Embryonic facial prominence (tissue), 1 donor: ENCODE results near the gene CYTH2.

ENCODE experiments used
- DNase-seq: peaks from one replicate; pipeline ENCODE4 v3.0.0-alpha.2; 2016; ENCODE audit errors: extremely low spot score

Gene CYTH2

GRCh38 chr19:48454150-48454730 is 14.9 kb upstream of the CYTH2 start:
- no peak for DNase-seq

GRCh38 chr19:48455171-48455907 is 13.8 kb upstream of the CYTH2 start, which contains the start of gene KCNJ14:
TSS of gene KCNJ14 (plus strand) at chr19:48455574. CDS start at chr19:48461725, 6,151 bp downstream.
- no peak for DNase-seq

GRCh38 chr19:48455908-48456562 is 13.1 kb upstream of the CYTH2 start:
- no peak for DNase-seq

- no peak for DNase-seq
Observed at GRCh38 chr19:48456864-48457263, 12.3 kb upstream of the CYTH2 start.

GRCh38 chr19:48458016-48458415 is 11.2 kb upstream of the CYTH2 start:
- DNase-seq: no peak

GRCh38 chr19:48461651-48461981 is 7.6 kb upstream of the CYTH2 start:
- DNase-seq: no peak

- no peak for DNase-seq
Observed at GRCh38 chr19:48461982-48462655, 7.0 kb upstream of the CYTH2 start.

- DNase-seq: no peak
Observed at GRCh38 chr19:48465215-48465614, 4.0 kb upstream of the CYTH2 start.

GRCh38 chr19:48466561-48467325 is 2.4 kb upstream of the CYTH2 start:
- no peak for DNase-seq

- DNase-seq: peak; percentile 99
Observed at GRCh38 chr19:48468772-48469288, 339 bp upstream of the CYTH2 start.

GRCh38 chr19:48469934-48470680 is 938 bp downstream of the CYTH2 start:
- DNase-seq: no peak

- DNase-seq: no peak
Observed at GRCh38 chr19:48470856-48471255, 1.7 kb downstream of the CYTH2 start.

GRCh38 chr19:48471836-48472235 is 2.7 kb downstream of the CYTH2 start:
- no peak for DNase-seq

GRCh38 chr19:48473161-48473966 is 4.2 kb downstream of the CYTH2 start:
- DNase-seq: no peak

- DNase-seq: no peak
Observed at GRCh38 chr19:48474084-48474592, 5.0 kb downstream of the CYTH2 start.

- DNase-seq: no peak
Observed at GRCh38 chr19:48475369-48476068, 6.3 kb downstream of the CYTH2 start.

GRCh38 chr19:48476176-48476575 is 7.0 kb downstream of the CYTH2 start:
- DNase-seq: no peak

- DNase-seq: no peak
Observed at GRCh38 chr19:48477067-48477685, 8.0 kb downstream of the CYTH2 start.
